Peyer's patch (tissue), 4 donors: ENCODE measurements around the gene ZDHHC13. TPM values are rescaled to one million over a fixed set of nuclear protein-coding genes. Genes with fewer than 3 reads are reported as not detected.

ENCODE experiments used
- DNase-seq, 3 donors: peaks; one replicate each; pipeline ENCODE4 v3.0.0-alpha.2; 2017 to 2019
- H3K27ac ChIP-seq, 4 donors: fragments of 200-600 bp; sonication (generic); one replicate each; pipeline ENCODE4 v1.5.1; 2016 to 2019
- H3K27me3 ChIP-seq, 2 donors: fragments of 200-600 bp; sonication (generic); one replicate each; pipeline ENCODE4 v1.5.1; 2019
- H3K36me3 ChIP-seq, 3 donors: fragments of 200-600 bp; sonication (generic); one replicate each; pipeline ENCODE4 v1.5.1; 2016 to 2019
- H3K4me1 ChIP-seq, 4 donors: fragments of 200-600 bp; sonication (generic); one replicate each; pipeline ENCODE4 v1.5.1; 2016 to 2019
- H3K4me3 ChIP-seq, 4 donors: fragments of 200-600 bp; sonication (generic); 1 replicate in 3 of 4; 2 replicates in 1 of 4; pipeline ENCODE4 v1.5.1; 2016 to 2019; ENCODE audit warnings: mild to moderate bottlenecking in 1 of 4
- H3K9me3 ChIP-seq, 4 donors: fragments of 200-600 bp; sonication (generic); one replicate each; pipeline ENCODE4 v1.5.1; 2016 to 2019; ENCODE audit warnings: mild to moderate bottlenecking in 1 of 4
- CTCF ChIP-seq, 6 experiments: fragments of 450-650 bp in 4 of 6; fragments of 200-600 bp in 2 of 6; sonication (generic) in 1 of 6; IDR thresholded peaks; one replicate each; pipeline ENCODE4 v1.5.1; 2017 to 2019; ENCODE audit warnings: antibody characterized with exemption in 6 of 6, mild to moderate bottlenecking in 3 of 6, moderate library complexity in 1 of 6
- POLR2A ChIP-seq, 2 donors: fragments of 450-650 bp; IDR thresholded peaks; one replicate each; pipeline ENCODE4 v1.5.1; 2017; ENCODE audit warnings: antibody characterized with exemption in 2 of 2, mild to moderate bottlenecking in 2 of 2, moderate library complexity in 2 of 2
- total RNA-seq, 4 donors: library from RNA; depleted of rRNA; stranded (reverse); fragments of >200 nt; gene quantifications; one replicate each; pipeline ENCODE4 v1.1.0, GENCODE V29; 2016

Gene ZDHHC13
- total RNA-seq, 4 donors from 2014 or later, result 10.7 to 34.6 (median 27.1) TPM

GRCh38 chr11:19225123-19225522 is 108.2 kb downstream of the ZDHHC13 start:
- Histone ChIP-seq H3K27ac (no peak overlapping the region), H3K36me3 (no peaks in the 10 kb centered on the region), H3K4me1 (peaks cover 0 to 5% (median 0%) of the 10 kb centered on the region in 4 donors), H3K27me3 (no peaks in the 10 kb centered on the region), H3K4me3 (no peak overlapping the region), H3K9me3 (no peaks in the 10 kb centered on the region)
- DNase-seq, result no peak
- TF ChIP-seq POLR2A (IDR thresholded peaks at IDR 0.05), result no peak
- no peak for TF ChIP-seq CTCF (IDR thresholded peaks at IDR 0.05)

- TF ChIP-seq CTCF (IDR thresholded peaks at IDR 0.05), result no peak
- no peaks in the 10 kb centered on the region for H3K9me3 ChIP-seq
- H3K36me3 ChIP-seq, result no peaks in the 10 kb centered on the region
- no peak overlapping the region for H3K27ac ChIP-seq
- H3K4me1 ChIP-seq, result peaks cover 0 to 5% (median 0%) of the 10 kb centered on the region in 4 donors
- no peak for DNase-seq
- H3K4me3 ChIP-seq, result no peak overlapping the region
- H3K27me3 ChIP-seq, result no peaks in the 10 kb centered on the region
Measured at GRCh38 chr11:19225581-19225980, 108.6 kb downstream of the ZDHHC13 start.

Other genes with a start within 250 kb of the ZDHHC13 start
- not detected for gene MRGPRX1, start 177.8 kb upstream of the ZDHHC13 start, total RNA-seq
- not detected for gene MRGPRX2, start 56.5 kb upstream of the ZDHHC13 start, total RNA-seq
- not detected for gene CSRP3, start 84.8 kb downstream of the ZDHHC13 start, total RNA-seq
- 10 to 100 TPM in 1 of 4 donors, 1 to 10 TPM in 3; 1.5 to 14.9 (median 6.0) TPM for gene E2F8, start 123.8 kb downstream of the ZDHHC13 start, total RNA-seq